Activated T-cell treated with anti-CD3 and anti-CD28 coated beads, Interleukin-2, amount 50 U/mL, for 1 hour (primary cell): ENCODE results near the gene ZBTB20.

Experiments used
- DNase-seq: peaks from one replicate; pipeline ENCODE4 v3.0.0-alpha.2; 2020

The ZBTB20 gene

DNA sequence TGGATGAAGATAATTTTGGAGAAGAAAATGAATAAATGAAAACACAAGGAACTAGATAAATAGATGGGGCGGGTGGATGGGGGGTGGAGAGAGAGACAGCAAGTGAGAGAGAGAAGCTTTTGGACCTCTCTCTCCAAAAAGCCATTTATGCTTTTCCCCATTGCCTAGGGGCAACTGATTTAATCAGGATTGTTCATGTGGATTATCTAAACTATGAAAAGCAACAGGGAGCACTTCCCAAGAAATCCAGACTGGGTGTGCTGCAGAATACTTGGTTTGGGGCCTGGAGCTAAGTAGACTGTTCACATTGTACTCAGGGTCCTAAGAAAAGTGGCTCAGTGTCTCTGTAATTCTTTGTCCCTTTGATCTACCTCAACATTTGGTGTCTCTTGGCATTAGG is 486.3 kb downstream of the ZBTB20 start:
- DNase-seq = no peak

DNA sequence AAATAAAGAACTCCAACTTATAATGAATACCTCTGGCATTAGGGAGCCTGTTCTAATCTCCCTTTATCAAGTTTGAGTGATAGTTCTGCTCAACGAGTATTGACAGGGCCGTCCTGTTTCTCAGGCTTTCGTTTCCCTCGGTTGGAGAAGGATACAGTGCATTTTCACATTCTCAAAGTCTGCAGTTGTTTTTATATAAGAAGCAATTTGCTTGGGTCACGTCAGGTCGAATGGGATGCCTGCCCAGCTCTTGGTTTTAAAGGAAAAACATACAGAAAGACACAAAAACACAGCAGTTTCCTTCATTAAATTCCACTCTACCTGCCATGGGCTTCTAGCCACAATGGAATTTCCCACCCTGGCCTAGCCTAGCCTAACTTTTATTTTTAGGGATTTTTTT is 487.0 kb downstream of the ZBTB20 start:
- no peak for DNase-seq

DNA sequence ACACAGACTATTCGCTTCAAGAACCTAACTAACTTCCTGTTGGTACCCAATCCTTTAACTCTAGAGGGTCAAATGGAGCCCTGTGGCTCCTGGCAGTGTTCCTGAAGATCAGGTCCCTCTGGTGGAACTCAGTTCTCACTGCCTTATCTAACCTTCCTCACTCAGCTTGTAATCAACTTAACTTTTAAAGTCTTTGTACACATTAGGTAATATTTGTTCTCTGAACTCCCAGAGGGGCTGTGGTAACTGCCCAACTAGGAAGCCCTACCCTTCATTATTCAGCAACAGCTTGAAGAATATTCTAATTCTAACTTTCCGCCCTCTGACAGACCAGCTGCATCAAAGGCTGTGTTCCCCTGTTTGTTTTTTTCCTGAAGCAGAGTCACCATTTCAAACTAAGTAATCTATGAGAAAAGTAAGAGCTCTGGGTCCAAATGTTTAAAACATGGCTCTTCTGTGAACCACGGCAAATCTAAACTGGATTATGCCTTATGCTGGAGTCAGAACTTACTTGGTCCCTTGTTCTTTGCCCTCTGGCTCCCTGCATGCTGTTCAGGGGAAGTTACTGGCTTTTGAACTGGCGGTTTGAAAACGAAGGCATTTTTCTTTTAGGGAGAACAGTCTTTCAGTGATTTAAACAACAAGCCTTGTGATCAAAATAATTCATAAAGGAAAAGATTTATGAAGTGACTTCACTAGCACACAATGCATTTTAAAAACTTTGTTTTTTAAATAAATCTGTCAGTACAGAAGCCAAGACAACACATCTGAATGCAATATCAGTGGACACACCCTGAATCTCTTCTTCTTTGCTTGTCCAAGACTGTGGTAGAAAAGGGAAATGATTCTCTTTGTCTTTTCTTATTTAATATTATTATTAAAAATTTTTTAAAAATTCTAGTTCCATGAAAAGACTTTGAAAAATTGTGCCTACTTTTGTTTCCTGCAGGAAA is 487.7 kb downstream of the ZBTB20 start:
- no peak for DNase-seq

DNA sequence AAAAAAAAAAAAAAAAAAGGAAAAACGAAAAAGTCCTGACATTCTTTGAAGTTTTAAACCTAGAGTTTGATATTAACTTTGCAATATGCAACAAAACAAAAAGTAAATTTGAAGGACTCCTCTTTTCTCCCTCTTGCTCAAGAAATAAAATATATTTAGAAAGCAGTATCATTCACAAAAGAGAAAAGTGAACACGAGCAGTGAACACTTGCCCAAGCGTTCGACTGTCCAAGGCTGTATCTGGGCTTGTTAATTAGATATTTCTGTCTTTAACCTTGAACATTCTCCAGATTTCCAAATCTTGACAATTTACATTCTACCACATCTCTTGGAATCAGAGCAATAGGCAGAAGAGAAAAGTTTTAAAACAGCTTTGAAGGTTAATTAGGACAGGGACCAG is 495.5 kb downstream of the ZBTB20 start:
- no peak for DNase-seq

DNA sequence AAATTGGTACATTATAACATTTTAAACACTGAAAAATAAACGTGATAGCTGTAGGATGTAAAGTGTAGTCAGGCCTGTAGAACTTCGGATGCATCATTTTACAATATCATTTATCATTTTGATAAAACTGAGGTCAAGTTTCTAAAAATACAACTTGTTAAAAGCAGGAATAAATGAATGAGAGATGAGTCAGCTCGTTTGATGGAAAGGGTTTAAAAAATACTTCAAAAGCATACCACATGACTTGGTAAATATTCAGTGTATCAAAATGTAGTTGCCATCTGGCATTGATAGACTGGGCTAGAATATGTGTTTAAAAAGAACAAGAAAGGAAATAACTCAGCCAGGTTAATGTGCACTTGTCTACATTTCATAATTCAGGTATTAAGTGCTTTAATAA is 496.3 kb downstream of the ZBTB20 start:
- no peak for DNase-seq

DNA sequence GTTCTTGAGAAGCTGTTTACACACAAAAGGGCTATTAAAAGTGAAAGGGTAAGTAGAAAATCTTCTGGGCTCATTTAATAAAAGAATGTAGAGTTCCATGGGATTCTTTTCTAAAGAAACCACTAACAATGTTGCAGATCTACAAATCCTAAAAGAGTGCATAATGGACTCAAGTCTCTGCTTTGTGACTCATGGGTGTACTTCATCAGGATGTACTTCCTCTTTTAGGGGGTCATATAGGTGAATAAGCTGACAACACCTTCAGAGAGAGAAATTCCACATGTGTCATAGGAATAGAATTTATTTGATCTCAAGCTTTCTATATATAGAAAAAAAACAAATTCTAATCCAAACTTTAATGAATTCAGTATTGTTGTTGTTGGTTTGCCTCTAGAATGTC is 497.8 kb downstream of the ZBTB20 start:
- DNase-seq = no peak

DNA sequence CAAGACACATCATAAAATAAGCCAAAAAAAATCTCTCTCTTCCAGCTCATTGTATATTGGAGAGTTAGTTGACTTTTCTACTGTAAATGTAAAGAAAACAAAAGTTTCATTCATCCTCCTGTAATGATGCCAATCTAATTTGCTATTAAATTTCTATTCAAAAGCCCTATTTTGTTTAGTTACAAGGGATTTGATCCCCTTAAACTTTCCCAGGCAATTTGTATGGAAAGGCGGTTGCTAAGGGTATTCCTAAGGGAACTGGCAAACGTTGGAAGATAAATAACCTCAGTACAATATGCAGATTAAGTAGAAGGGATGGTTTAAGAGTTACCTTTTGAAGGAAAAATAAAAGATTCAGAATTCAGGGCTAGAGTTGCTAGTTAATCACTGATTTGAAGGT is 500.6 kb downstream of the ZBTB20 start:
- no peak for DNase-seq

DNA sequence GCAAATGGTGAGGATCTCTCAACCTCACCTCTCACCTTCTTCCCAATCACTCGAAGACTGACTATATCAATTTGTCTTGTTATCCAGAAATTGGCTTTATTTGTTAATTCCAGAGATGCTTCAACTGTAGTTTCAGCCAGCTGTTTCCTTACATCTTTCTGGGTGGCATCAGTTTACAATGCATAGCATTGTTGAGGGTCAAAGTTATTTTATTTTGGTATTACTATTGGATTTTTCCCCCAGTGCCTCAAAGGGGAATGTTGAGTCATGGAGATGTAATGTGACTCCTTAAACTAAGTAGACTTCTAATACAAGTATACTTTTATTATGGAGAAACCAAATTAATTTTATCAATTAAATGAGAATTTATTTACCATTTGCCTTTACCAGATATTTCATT is 501.7 kb downstream of the ZBTB20 start:
- no peak for DNase-seq

DNA sequence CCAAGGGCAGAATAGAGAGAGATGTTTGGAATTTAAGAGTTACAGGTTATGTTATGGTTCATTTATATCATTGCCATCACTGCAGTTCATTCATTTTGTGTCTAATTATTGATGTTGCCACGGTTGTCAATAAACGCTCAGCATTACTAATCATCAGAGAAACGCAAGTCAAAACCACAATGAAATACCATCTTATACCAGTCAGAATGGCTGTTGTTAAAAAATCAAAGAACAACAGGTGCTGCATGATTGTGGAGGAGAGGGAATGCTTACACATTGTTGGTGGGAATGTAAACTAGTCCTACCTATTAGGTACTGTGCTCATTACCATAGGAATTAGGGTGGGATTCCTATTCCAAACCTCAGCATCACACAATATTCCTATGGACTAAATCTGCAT is 502.7 kb downstream of the ZBTB20 start:
- no peak for DNase-seq

DNA sequence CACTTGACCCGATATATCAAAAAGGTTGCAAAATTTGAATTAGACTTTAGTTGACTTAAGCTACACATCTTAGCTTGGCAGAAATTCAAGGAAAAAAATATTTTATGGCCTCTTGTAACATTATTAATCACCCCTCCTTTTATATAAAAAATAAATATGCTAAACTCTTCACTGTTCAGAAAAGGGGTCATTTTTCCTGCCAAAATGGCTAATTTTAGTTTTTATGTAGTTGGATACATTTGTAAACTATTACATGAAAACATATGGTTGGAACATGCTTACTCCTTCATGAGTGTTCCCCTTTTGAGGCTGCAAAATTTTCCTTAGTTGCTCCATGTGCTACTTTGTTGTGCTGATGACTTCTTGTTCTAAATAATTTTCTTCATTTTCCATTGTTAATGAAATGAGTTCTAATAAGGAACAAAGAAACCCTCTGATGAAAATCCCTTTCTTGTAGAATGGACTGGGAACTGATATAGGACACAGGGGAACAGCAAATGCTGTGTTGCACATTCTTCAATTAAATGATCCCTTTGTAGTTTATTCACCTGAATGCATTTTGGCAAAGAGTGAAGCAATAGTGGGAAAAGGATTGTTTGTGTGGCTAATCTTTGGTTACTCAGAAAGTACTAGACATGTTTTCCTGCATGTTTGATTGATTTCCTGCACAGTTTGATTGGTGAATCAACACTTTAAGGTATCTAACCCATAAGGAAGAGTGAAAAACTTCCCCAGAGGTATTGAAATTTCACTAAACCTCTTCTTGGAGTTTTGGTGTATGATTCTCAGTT is 503.9 kb downstream of the ZBTB20 start:
- no peak for DNase-seq

DNA sequence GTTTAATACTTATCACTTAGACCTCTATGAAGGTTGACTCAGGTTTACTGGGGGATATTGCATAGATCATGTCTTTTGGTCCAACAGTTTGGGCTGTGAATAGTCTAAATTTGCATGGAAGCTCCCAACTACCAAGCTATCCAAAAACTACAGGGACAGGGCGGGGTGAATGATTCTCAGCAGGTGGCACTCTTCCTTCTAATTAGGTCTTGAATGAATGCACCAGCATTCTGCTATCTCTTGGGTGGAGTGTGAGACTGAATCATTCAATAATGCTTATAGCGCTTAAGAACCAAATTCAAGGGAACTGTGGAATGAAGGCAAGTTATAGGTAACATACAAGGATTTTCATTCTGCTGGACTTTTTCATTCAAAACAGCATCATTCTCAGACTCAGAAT is 507.0 kb downstream of the ZBTB20 start:
- no peak for DNase-seq

DNA sequence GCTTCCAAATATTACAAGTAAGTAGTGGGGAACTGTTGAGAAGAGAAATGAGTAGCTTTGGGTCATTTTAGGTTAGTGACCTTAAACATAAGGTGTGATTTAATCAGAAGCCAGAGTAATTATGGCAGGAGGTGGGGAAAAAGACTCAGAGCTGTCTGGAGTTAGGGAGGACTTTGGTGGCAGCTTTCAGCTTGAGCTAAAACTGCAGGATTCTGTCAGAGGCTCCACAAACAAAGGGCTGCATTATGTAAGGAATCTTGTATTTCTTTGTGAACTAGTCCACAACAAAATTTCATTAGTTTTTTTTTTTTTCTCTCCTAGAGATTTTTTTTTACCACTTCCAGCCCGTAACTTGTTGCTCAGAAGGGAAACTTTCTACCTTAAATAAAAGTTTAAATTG is 507.9 kb downstream of the ZBTB20 start:
- no peak for DNase-seq

DNA sequence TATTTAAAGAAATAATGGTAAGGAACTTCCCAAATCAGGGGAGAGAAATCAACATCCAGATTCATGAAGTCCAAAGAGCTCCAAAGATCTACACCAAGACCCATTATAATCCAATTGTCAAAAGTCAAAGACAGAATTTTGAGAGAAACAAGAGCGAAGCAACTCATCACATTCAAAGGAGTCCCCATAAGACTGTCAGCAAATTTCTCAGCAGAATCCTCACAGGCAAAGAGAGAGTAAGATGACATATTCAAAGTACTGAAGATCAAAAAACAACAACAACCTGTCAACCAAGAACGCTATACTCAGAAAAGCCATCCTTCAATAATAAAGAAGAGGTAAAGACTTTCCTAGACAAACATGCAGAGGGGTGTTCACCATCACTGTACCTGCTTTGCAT is 511.2 kb downstream of the ZBTB20 start:
- no peak for DNase-seq

DNA sequence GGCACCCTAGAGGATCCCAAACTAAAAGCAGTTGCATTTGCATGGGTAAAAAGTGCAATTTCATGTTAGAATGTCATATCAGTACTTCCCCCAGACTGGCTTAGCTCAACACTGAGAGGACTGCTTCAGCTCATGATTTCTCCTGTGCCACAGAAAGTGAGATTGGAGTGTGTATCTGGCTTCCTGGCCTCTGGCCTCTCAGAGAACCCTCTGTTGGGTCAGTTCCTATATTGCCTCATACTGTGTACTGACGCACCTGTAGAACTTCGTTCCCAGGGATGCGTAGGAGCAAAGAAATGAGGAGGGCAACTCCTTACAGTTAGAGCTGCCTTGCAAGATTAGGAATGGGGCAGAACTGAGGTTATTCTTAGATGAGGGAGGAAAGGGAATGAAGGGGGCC is 512.5 kb downstream of the ZBTB20 start:
- DNase-seq = no peak

DNA sequence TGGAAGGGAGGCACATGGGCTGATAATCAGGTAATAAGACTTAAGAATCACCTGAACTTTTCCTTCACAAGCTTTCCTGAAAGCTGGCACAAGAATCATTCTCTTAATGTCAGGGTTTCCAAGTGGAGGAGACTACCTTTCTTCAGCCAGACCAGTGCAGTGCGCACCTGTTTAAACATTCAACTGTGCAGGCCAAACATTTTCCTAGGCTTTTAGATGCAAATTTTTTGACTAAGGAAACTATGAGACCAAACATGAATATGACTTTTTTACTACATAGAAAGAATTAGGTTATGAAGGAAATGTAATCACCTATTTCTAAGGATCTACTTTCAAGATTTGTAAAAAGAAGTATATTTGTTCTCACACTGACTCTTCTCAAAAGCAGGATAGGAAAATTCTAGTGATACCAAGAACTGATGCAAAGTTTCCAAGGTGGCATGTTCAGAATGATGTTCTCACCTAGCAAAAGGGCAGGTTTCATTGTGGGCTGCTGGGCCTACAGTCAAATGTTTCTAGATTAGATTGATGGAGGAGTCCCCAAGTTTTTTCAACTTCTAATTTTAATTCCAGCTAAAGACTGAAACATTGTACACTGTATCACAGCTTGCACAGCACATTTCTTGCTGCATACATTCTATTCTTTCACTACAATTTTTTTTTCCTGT is 514.2 kb downstream of the ZBTB20 start:
- no peak for DNase-seq

DNA sequence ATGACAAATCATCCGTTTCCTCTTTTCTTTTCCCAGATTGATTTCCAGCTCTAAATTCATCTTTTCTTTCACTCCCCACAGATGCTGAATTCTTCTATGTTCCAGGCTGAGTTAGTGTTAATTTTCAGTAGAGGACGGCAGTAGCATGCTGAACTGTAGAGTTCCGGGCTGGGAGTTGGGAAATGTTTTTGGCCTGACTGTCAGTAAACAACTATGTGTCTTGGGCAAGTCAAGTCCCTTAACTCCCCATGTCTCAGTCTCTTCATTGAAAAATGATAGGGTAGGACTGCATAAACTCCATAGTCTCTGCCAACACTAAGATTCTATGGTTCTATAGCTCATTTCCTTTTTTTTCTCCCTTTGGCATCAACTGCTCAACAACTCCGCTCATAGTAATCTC is 519.3 kb downstream of the ZBTB20 start:
- no peak for DNase-seq

DNA sequence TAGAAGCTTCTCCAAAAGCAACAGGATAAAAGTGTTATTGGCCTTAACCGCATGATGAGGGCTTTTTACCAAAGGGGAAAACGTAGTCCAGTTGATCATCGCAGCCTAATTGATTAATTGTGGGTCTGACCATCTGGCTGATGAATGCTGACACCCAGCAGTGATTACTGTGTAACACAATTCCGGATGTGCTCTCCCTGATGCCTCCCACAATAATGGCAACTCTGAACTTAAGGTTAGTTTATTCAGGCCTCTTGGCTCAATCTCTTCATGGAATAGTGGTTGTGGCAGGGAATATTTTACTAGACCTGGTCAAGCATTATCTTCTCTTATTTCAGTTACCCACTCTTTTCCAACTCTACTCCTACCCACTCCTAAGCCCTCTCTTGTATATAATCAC is 520.3 kb downstream of the ZBTB20 start:
- DNase-seq = no peak

DNA sequence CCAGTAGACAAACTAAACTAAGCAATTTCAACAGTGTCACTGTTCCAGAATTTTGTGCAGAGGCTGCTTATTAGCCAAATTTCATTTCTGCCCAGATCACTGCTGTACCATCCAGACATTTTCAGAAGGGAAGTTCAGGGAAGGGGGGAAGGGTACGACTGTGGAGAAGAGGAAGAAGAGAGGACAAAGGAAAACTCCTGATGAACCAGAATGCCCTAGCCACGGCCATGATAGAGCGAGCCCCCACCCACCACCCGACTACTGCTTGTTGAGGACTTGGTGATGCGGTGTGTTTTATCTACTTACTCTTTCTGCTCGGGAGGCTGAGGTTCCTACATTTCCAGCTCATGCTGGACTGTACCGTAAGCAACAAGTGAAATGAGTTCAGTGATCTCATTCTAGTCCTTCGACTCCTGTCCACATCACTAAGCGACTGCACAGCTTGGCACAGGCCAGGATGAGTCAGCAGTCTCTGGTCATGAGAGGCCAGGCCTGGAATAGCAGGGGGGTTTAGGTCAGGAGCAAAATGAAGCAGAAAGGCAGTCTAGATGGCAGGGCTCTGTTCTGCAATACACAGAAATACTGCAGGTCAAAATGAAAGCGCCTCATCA is 522.4 kb downstream of the ZBTB20 start:
- DNase-seq = no peak

DNA sequence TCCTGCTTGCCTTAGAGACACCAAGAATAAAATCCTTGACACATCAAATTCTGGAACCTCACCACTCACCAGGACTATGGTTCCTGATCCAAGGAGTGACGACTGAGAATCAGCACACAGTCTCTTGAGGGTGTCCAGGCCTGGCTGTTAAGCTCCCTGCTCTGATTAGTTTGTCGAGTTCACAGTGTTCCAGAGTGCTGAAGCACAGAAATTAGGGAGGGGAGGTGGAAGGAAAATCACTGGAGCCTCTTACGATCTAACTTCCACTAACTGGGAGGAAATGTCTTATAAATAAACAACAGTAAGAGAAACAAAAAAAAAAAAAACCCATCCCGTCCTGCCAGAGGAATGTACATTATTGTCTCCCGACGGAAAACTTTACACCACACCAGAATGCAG is 523.0 kb downstream of the ZBTB20 start:
- no peak for DNase-seq

DNA sequence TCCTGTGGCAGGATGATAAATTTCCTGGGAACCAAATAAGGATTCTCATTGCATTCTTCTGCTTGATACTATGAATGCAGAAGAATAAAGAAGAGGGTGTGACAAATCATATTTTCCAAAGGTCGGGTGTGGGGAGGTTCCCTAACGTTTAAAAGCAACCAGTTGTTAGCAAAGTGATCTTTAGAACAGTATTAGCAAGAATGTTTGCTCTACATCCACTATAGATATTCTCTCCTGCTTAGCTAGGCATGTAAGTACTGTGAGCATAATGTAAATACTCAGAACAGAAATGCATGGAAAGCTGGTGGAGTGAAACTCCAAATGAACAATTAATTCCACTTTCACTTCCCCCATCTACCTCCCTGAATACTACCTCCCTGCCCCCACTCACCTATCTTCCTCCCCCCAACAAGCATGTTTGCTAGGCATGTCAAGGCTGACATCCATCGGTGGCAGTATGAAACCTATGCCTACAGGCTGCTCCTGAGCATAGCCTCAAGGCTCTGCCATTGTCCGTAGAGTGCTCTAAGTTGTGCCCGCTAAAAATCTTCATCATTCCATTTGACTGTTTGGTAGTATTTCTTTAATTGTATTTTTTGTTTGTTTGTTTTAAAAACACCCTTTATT is 523.6 kb downstream of the ZBTB20 start:
- no peak for DNase-seq

DNA sequence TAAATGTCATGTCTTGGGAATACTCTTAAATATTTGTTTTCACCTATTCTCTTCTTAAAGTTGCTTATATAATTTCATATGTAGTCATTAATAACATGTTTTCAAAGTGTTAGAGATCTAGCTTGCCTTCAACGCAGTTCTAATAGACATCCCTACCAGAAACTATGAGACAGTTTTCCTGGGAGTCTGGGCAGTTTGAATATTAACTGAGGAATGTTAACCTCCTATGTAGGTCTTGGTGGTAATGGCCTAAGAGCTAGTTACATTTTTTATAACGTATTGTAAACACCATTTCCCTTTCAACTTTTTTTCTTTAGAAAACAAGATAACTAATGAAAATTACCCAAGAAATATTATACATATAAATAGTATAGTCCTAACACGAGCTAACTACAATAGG is 525.1 kb downstream of the ZBTB20 start:
- DNase-seq = no peak

DNA sequence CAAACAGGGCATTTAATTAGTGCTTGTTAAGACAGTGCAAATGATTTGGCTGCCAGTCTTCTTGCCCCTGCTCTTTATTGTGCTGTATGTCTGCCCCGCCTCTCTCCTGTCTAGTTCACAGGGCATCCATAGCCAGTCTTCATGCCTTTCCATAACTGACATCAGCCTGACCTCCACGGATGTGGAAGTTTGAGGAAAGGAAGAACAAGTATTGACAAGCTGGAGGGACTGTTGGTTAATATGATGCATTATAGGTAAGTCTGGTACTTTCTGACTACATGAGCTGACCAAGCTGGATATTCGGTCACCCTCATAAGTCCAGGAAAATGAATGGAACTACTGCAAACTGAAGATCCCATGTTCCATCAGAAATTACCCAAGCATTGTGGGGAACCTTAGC is 527.3 kb downstream of the ZBTB20 start:
- DNase-seq = no peak
